Measurements from ENCODE around the gene PGGHG.
"Not testable (repeated sequence)": the region's sequence is repeated elsewhere in the genome, so short reads cannot be mapped to it uniquely, and the experiment has no call there.

PGGHG gene

DNA sequence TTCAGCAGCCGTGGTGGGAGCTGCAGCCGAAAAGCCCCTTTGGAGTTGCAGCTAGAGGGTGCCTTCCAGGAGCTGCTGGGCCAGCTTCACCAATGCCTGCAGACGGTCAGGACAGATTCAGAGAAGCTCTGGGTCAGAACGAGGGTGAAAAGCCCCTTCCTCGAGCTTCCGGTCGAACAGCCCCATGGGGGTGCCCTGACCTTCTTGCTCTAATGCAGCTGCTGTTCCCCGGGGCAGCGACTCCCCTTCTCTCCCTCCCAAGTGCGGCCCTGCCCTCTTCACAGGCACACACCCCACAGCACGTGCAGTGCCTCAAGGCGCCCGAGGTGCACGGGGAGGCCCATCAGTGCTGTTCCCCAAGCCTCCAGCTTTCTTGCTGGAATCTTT lies 41.4 kb downstream of the PGGHG start:
- no peak for DNase-seq (ENCODE audit: low read depth in 2 of 2)

DNA sequence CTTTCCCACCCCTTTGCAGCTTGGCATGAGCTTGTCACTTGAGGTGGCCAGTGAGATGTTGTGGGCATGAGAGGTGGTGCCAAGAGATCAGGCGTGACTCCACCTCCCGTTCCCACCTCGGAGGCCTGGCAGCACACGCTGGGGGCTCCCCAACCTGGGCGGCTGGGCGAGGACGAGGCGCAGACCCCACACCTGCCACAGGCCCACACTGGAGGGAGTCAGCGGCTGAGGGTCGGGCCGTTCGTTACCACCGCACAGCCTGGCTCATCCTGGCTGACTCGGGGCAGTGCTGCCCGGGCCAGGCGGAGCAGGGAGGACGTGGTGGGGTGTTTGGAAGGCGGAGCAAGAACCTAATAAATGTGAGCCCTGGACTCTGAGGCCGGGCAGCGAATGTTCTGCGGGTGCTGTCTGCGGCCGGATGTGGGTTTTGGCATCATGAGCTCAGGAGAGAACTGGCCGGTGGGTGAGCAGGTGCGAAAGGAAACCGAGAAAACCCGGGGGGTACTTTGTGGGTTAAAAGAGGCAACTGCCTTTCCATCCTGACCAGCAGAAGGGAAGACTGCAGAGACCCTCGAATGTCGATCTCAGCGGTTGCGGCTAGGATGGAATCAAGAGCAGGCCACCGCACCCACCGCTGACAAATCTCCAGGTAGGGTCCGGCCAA lies 41.9 kb downstream of the PGGHG start:
- DNase-seq (ENCODE audit: low read depth in 2 of 2), result no peak

DNA sequence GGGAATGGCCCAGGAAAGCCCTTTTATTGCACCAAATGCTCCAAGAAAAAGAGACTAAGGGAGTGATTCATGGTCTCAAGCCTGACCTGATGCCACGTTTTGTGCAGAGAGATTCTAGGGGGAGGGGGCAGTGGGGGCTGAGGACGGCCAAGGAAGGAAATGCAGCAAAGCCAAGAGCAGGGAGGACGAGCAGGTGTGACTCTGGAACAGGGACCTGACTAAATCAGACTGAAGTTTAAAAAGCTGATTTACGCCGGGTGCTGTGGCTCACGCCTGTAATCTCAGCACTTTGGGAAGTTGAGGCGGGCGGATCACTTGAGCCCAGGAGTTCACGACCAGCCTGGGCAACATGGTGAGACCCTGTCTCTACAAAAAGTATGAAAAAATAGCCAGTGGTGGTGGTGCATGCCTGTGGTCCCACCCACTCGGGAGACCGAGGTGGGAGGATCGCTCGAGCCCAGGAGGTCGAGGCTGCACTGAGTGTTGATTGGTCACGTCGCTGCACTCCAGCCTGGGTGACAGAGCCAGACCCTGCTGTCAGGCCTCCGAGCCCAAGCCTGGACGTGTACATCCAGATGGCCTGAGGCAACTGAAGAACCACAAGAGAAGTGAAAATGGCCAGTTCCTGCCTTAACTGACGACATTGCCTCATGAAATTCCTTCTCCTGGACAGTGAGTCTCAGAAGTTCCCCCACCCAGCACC lies 42.6 kb downstream of the PGGHG start:
- DNase-seq (ENCODE audit: low read depth in 2 of 2), result no peak

DNA sequence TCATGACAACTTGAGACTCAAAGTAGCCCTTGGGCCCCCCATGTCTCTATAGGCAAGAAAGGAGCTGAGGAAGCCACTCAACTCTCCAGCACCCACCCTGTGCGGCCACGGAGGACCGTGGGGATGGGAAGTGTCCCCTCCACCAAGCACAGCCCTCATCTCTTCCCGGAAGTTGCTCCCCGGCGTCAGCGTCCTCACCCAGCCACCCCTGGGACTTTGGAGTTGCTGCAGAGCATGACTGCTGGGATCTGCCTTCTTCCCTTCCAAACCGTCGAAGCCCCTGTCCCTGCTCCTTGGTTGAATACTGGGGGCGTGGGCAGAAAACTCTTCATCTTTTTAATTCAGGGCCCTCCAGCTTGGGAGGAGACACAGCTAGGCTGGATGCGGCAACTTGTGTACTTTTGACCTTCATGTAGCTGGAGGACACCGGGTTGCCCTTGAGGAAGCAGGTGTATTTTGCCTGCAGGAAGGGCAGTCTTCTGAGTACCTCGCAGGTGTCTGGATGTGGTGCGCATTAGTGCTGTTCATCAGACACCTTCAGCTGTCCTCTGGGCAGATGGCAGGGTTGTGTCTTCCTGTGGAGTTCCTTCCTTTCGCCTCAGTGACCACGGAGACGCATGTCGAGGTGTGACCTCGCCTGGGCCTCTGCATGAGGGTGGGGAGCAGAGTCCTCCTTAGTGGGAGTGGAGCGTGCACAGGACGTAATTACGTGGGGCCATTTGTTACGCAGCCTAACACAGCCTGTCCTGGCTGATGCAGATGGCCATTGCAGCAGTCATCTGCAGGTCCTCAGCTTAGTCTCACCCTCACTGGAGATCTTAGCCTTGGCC lies 43.9 kb downstream of the PGGHG start:
- DNase-seq (ENCODE audit: low read depth in 2 of 2), result no peak

DNA sequence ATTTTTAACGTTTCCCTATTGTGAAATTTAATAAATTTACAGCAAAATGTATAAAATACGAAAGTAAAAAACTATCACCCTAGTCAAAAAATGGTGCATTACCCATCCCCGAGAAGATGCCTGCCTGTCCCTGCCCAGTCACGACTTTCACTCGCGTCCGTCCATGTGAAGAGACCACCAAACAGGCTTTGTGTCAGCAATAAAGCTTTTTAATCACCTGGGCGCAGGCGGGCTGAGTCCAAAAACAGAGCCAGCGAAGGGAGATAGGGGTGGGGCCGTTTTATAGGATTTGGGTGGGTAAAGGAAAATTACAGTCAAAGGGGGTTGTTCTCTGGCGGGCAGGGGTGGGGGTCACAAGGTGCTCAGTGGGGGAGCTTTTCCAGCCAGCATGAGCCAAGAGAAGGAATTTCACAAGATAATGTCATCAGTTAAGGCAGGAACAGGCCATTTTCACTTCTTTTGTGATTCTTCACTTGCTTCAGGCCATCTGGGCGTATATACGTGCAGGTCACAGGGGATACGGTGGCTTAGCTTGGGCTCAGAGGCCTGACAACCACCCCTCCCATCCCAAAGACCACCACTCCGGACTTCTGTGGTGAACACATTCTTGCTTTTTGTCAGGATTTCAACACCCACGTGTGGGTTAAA lies 44.8 kb downstream of the PGGHG start:
- not testable (repeated sequence) for DNase-seq (ENCODE audit: low read depth in 2 of 2)

DNA sequence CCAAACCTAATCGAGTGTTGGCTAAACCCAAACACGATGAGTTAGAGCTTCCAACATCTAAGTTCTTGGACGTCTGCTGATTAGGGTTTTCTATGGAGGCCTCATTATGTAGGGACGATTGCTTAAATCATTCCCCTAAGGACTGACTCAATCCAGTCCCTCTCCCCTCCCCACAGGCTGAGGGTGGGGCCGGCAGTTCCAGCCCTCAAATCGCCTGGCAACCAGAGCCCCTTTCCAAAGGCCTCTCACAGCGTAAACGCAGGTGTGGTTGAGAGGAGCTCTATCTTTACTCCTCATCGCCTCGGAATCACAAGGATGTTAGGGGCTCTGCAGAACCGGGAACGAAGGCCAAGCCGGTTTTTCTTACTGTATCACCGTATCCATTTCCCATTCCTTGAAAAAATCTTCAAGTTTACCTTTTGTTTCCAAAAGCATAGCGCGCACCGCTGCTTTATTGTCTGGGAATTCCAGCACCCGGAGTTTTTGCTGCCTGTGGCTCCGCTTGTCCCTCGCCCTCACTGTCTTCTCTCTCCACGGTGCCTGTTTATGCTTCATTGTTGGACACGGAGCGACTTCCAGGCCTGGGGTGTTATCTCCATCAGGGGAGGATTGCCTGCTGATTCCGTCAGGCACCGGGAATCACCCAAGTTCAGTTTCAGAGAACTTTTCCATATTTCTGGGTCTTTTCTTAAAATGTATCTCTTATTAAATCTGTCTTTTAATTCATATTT lies 45.5 kb downstream of the PGGHG start:
- DNase-seq (ENCODE audit: low read depth in 2 of 2), result no peak

DNA sequence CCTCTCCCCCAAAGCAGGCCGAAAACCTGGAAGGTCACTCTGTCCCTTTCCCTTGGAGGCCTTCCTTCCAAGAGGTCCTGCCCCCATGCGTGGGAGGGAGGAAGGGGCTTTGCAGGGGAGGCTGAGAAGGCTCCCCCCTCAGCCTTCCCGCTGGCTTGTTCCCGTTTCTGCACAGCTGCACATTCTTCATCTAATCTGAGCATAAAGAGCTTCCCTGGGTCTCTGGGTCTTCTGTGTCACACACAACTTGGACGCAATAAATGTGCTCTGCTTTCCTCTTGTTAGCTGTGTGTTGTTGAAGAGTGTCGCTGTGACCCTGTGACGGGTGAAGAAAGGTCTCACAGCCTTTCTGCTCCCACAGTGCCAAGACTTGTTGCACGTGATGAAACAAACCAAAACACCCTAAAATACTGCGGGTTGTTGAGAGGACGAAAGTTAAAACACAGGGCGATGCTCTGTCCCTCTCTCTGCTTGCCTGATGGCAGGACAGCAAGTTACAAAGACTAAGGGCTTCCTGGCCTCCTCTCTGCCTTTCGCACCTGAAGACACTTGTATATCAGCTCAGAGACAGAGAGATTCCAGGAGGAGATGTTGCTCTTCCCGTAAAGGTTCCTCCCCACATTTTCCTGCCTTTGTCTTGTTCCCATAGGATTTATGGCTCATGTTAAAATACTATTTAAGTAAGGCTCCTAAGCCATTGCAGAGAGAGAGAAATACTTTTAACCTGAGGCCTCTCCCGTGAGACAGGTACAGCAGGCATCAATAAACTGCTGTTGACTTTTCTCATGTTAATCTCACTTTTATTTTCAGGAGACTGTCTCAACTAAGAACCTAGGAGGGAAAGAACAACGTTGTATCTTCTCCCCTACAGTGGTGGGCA lies 47.1 kb downstream of the PGGHG start:
- DNase-seq (ENCODE audit: low read depth in 2 of 2), result no peak

DNA sequence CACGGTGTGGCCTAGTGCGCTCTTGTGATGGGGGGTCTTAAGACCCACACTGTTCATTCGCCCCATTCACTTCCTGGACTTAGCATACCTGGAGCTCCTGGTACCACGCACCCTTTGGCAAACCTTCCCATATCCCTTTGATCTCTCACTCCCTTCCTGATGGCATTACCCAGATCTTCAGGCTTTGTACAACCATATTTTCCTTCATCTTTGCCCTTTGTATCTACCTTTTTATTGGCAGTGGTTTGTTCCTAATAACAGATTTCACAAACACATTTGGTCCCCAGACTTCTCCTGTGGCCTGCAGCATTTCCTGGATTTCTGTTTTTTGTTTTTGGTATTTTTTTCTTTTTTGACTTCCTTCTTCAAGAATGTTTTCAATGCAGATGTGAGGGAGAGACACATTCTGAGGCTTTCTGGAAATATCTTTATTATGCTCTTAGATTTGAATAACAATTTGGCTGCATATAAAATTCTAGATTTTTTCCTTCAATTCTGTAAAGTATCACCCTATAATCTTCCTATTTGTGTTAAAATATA lies 47.8 kb downstream of the PGGHG start:
- no peak for DNase-seq (ENCODE audit: low read depth in 2 of 2)

DNA sequence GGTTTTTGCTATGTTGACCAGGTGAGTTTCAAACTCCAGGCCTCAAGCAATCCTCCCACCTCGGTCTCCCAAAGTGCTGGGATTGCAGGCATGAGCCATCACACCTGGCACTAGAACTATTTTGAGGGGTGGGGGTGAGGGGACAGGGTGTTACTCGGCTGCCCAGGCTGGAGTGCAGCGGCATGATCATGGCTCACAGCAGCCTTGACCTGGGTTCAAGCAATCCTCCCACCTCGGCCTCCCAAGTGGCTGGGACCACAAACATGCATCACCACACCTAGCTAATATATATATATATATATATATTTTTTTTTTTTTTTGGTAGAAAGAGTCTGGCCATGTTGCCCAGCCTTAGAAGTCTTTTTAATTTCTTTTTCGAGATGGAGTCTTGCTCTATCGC lies 48.8 kb downstream of the PGGHG start:
- DNase-seq (ENCODE audit: low read depth in 2 of 2), result no peak

DNA sequence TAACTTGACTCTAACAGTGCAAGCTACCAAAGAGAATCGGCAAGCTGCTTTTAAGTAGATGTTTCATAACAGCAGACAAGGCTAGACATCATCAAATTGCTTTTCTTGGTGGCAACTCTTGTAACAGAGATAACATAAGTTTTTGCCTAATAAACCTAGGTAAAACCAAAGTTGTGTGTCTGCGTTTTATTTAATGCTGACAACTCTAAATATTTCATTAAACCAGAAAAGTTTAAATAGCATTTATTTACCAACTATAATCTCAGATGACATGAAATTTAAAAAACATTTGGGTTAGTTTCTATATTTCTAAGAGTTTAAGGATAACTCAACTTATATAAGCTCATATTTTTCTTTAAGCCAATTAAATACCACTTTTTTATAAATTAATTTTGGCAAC lies 51.0 kb downstream of the PGGHG start:
- no peak for DNase-seq (ENCODE audit: low read depth in 2 of 2)

DNA sequence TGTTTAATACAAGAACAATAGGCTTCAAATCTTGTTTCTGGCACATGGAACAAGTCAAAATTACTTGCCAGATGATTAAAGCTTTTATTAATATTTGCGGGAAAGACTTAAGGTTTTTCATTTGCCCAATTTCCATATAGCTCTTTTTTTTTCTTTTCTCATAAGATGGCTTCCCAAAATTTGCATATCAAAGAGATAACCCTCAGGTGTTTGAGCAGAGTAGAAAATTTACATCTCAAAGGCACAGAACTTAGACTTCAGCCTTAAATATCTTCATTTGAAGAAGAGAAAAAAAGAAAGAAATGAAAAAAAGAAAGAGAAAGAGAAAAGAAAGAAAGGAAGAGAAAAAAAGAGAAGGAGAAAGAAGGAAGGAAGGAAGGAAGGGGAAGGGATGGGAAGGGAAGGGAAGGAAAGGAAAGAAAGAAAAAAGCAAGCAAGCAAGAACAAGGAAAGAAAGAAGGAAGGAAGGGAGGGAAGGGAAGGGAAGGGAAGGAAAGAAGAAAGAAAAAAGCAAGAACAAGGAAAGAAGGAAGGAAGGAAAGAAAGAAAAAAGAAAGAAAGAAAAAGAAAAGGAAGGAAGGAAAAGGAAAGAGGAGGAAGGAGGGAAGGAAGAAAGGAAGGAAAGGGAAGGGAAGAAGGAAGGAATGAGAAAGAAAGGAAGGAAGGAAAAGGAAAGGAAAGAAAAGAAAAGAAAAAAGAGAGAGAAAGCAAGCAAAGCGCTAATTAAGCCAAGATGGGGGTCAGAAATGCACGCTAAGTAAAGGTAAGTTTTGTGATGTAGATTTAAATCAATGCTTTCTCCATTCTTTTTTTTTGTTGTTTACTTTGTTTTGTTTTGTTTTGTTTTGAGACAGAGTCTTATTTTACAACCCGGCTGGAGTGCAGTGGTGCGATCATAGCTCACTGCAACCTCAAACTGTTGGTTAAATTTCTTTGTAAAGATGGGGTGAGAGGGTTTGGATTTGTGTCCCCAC lies 51.9 kb downstream of the PGGHG start:
- no peak for DNase-seq (ENCODE audit: low read depth in 2 of 2)

DNA sequence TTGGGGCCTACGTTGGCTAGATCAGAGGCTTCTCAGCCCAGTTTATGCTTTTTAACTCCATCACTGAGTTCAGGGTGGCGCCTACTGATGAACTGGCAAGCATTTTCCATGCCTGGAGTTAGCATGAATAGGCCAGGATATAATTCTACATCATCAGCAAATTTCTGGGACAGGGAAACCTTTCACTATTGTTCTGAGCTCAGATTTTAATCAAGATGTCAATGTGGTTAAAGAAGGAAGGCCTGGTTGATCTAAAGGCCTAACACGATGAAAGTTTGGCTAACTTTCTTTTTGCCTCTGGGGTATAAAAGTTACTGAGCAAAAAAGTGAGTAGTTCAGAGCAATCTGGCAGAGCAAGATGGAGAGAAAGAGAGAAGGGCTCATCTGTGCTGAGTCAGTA lies 53.4 kb downstream of the PGGHG start:
- DNase-seq (ENCODE audit: low read depth in 2 of 2), result no peak

DNA sequence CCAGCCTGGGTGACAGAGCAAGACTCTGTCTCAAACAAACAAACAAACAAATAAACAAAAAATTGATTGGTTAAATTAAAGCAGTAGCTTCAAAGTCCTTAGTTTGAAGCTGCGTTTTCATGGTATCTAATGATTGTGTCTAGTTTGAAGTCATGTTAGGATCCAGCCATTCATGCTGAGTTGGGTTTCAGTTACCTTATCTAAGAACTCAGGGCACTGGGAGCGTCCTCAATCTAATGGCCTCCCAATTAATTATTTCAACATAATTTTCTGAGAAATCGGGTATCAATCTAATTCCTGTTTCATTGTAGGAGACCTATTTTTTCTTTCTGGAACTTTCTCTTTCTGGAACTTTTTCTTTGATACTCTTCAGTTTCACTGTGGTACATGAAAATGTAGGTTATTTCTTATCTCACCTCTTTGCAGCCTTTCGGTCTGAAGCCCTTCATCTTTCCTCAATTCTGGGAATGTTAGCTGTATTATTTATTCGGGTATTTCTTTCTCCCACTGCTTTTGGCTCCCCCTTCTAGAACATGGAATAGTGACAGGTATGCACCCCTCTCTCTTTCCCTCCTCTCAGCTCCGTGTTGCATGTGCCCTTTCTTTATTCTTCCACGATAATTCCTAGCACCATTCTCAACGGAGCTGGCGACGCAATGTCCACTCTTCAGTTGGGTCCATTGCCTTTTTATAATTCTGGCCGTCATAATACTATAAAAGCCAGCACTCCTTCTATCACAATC lies 56.1 kb downstream of the PGGHG start:
- DNase-seq (ENCODE audit: low read depth in 2 of 2), result no peak
